ENCODE results near the gene HARS2.

HARS2 gene

DNA sequence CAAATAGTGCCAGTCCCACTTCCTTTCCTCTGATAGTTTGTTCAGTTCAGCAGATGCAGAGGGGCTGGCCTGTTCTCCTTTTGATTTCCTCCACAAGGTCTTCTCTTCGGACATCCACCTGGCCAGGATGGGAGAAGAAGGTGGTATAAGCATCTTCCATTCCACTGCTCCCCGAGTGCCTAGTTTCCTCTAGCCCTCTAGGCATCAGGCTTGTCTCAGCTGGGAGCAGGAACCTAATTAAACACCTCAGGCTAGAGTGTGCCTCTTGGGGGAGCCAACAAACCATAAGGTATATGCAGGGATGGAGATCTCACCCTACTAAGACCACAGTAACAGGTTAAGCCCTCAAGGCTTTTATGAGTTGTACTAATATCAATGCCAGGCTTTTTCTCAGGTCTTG is 17.0 kb upstream of the HARS2 start:
- DNase-seq (ENCODE audit: low spot score): no peak
- ChIA-PET POLR2A (ENCODE audit: low non-redundant PET) (no interaction called here), CTCF (no interaction called here)
- peak overlapping the region; percentile 18 for H3K27ac ChIP-seq
- no peak for TF ChIP-seq CTCF (conservative IDR thresholded peaks at IDR 0.05; ENCODE audit: low read depth)

GRCh38 chr5:140674629-140675028 is 16.6 kb upstream of the HARS2 start:
- peak overlapping the region; percentile 18 for H3K27ac ChIP-seq
- ChIA-PET CTCF (interaction anchor here (0.6 kb wide), 1 partner anchor 10 kb away, joined by 4 read pairs; no protein-coding TSS in a partner anchor), POLR2A (ENCODE audit: low non-redundant PET) (interaction anchor here (0.7 kb wide), 2 partner anchors 27 to 36 kb away, joined by 5 to 6 read pairs; partner anchors contain the start of genes IK and NDUFA2)
- TF ChIP-seq CTCF (conservative IDR thresholded peaks at IDR 0.05; ENCODE audit: low read depth): no peak
- DNase-seq (ENCODE audit: low spot score): no peak

DNA sequence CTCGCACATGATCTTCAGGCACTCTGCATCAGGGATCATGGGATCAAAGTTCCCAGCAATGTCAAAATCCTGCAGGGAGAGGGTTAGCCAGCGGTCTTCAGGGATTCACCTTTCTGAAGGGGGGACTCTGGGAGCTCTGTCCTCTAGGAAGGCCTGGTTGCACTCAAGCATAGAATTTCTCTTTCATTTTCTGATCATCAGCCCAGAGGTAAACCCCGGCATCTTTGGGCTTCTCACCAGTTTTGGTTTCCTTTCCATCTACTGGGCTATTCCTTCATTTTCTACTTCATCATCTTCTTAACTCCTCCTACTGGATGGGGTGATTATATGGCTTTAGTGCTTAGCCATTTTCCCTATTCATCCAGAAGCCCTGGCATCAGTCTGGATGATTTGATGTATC is 13.3 kb upstream of the HARS2 start:
- ChIA-PET POLR2A (ENCODE audit: low non-redundant PET) (no interaction called here), CTCF (no interaction called here)
- no peak overlapping the region for H3K27ac ChIP-seq
- no peak for TF ChIP-seq CTCF (conservative IDR thresholded peaks at IDR 0.05; ENCODE audit: low read depth)
- DNase-seq (ENCODE audit: low spot score): no peak

DNA sequence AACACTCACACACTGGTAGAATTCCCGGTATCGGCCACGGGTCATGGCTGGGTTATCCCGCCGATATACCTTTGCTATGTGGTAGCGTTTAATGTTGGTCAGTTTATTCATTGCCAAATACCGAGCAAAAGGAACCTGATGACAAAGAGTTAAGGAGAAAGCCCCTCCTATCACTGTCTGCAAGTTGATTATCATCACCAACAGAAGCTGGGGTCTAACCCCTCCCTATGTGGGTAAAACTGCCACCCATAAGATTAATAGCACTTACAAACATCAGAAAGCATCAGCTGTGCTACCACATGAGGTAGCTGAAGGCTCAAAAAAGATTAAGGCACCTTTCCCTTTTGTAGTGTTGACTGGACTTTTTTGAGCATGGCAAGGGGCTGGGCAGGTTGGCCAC is 12.3 kb upstream of the HARS2 start:
- CTCF ChIA-PET: no interaction called here
- POLR2A ChIA-PET (ENCODE audit: low non-redundant PET): no interaction called here
- no peak for TF ChIP-seq CTCF (conservative IDR thresholded peaks at IDR 0.05; ENCODE audit: low read depth)
- no peak overlapping the region for H3K27ac ChIP-seq
- no peak for DNase-seq (ENCODE audit: low spot score)

- DNase-seq (ENCODE audit: low spot score): no peak
- ChIA-PET POLR2A (ENCODE audit: low non-redundant PET) (interaction anchor here (0.6 kb wide), 1 partner anchor 317 kb away, joined by 4 read pairs; no protein-coding TSS in a partner anchor), CTCF (interaction anchor here (0.6 kb wide), 3 partner anchors 10 to 339 kb away, joined by 3 to 6 read pairs (median 3); no protein-coding TSS in a partner anchor)
- H3K27ac ChIP-seq: peak overlapping the region; percentile 93
- TF ChIP-seq CTCF (conservative IDR thresholded peaks at IDR 0.05; ENCODE audit: low read depth): no peak
Observed at GRCh38 chr5:140690376-140690932, 801 bp upstream of the HARS2 start.

- CTCF ChIA-PET: interaction anchor here (0.7 to 0.9 kb wide), 2 partner anchors 8 to 26 kb away, joined by 3 to 4 read pairs; no protein-coding TSS in a partner anchor
- POLR2A ChIA-PET (ENCODE audit: low non-redundant PET): no interaction called here
- no peak overlapping the region for H3K27ac ChIP-seq
- TF ChIP-seq CTCF (conservative IDR thresholded peaks at IDR 0.05; ENCODE audit: low read depth): no peak
- DNase-seq (ENCODE audit: low spot score): no peak
Observed at GRCh38 chr5:140694276-140694675, 3.0 kb downstream of the HARS2 start.

Data from RWPE1 (cell line).